HG02759 (cell line): ENCODE measurements around the gene LAMA2.

Source experiments
- ATAC-seq: cut with Tn5 transposase; IDR thresholded peaks from one replicate; pipeline ENCODE4 v1.9.1; 2021; ENCODE audit warnings: mild to moderate bottlenecking, moderate library complexity; ENCODE audit not compliant: unreplicated experiment

LAMA2 gene

GRCh38 chr6:129544892-129545612 lies 662.1 kb downstream of the LAMA2 start:
- no peak for ATAC-seq

GRCh38 chr6:129546702-129547101 lies 663.8 kb downstream of the LAMA2 start:
- ATAC-seq: no peak

- no peak for ATAC-seq
Measured at GRCh38 chr6:129551486-129551885, 668.5 kb downstream of the LAMA2 start.

- no peak for ATAC-seq
Measured at GRCh38 chr6:129552413-129552812, 669.5 kb downstream of the LAMA2 start.

GRCh38 chr6:129555206-129555832 lies 672.4 kb downstream of the LAMA2 start:
- ATAC-seq: no peak

- ATAC-seq: no peak
Measured at GRCh38 chr6:129558248-129558647, 675.3 kb downstream of the LAMA2 start.

- no peak for ATAC-seq
Measured at GRCh38 chr6:129565366-129565765, 682.4 kb downstream of the LAMA2 start.

- ATAC-seq: no peak
Measured at GRCh38 chr6:129565811-129566210, 682.9 kb downstream of the LAMA2 start.
